RWPE1 (cell line): ENCODE results near the gene TFIP11.
A peak's percentile ranks its signal among the peaks of the same experiment; 100 is the strongest.

Source experiments
- CTCF ChIA-PET: fragments of 350-600 bp; sonication (Branson Sonifier 250); formaldehyde crosslinking; extraction: SDS; loops from one replicate; lab custom pipeline; 2021; lab: Yijun Ruan, JAX
- POLR2A ChIA-PET: fragments of 400-600 bp; formaldehyde crosslinking; extraction: SDS; loops from one replicate; lab custom pipeline; 2020; ENCODE audit warnings: antibody characterized with exemption; ENCODE audit not compliant: low non-redundant PET; lab: Yijun Ruan, JAX
- DNase-seq: peaks from one replicate; pipeline ENCODE4 v3.0.0; 2012; ENCODE audit warnings: low spot score
- H3K27ac ChIP-seq: fragments of 450-650 bp; 2 replicates; pipeline ENCODE4 v1.5.1; 2017
- CTCF ChIP-seq: fragments of 450-650 bp; conservative IDR thresholded peaks from 2 replicates; pipeline ENCODE4 v1.5.1; 2017; ENCODE audit warnings: low read depth, mild to moderate bottlenecking

Gene TFIP11

GRCh38 chr22:26461188-26461810, 51.0 kb downstream of the TFIP11 start:
- ChIA-PET CTCF (interaction anchor here (0.7 to 1.0 kb wide), 5 partner anchors 16 to 73 kb away, joined by 3 to 6 read pairs (median 3); no protein-coding TSS in a partner anchor), POLR2A (no interaction called here)
- peak; percentile 78 for TF ChIP-seq CTCF
- DNase-seq = peak; percentile 47
- H3K27ac ChIP-seq = peak overlapping the region; percentile 47

GRCh38 chr22:26460202-26460601, 52.1 kb downstream of the TFIP11 start:
- no peak for TF ChIP-seq CTCF

GRCh38 chr22:26457661-26458272, 54.5 kb downstream of the TFIP11 start:
- DNase-seq = no peak
- TF ChIP-seq CTCF = no peak
- H3K27ac ChIP-seq = no peak overlapping the region
- ChIA-PET CTCF (no interaction called here), POLR2A (no interaction called here)

More at GRCh38 chr22:26460202-26460601, 52.1 kb downstream of the TFIP11 start:
- CTCF ChIA-PET = interaction anchor here (0.6 to 1.0 kb wide), 4 partner anchors 9 to 96 kb away, joined by 3 to 8 read pairs (median 4); no protein-coding TSS in a partner anchor
- POLR2A ChIA-PET = no interaction called here
- peak overlapping the region; percentile 16; the same call in 1 of the 2 replicates for H3K27ac ChIP-seq
- peak; percentile 12 for DNase-seq

- no peak for TF ChIP-seq CTCF
- POLR2A ChIA-PET = no interaction called here
- CTCF ChIA-PET = no interaction called here
- no peak overlapping the region for H3K27ac ChIP-seq
- DNase-seq = no peak
Measured at GRCh38 chr22:26453812-26454500, 58.3 kb downstream of the TFIP11 start.

GRCh38 chr22:26453216-26453615, 59.1 kb downstream of the TFIP11 start:
- POLR2A ChIA-PET = no interaction called here
- CTCF ChIA-PET = no interaction called here
- H3K27ac ChIP-seq = 0 out of 2 replicates have a peak overlapping the region, but pooled peaks have one; percentile 0
- TF ChIP-seq CTCF = no peak
- DNase-seq = no peak

GRCh38 chr22:26452236-26453016, 59.8 kb downstream of the TFIP11 start:
- POLR2A ChIA-PET = no interaction called here
- no peak for TF ChIP-seq CTCF
- H3K27ac ChIP-seq = no peak overlapping the region; the same call in 1 of the 2 replicates
- no peak for DNase-seq
- CTCF ChIA-PET = interaction anchor here (0.9 kb wide), 1 partner anchor 8 kb away, joined by 3 read pairs; no protein-coding TSS in a partner anchor
